SU-DHL-6 (cell line): ENCODE results near the gene AFAP1L1.
"Not testable (repeated sequence)": the region's sequence is repeated elsewhere in the genome, so short reads cannot be mapped to it uniquely, and the experiment has no call there.

Experiments
- H2AFZ ChIP-seq: fragments of 200-600 bp; sonication (generic); 2 replicates; pipeline ENCODE4 v1.6.1; 2014; ENCODE audit warnings: low read depth, mild to moderate bottlenecking, moderate library complexity, mixed read lengths, antibody characterized with exemption, low read length; ENCODE audit not compliant: severe bottlenecking
- H3F3A ChIP-seq: fragments of 200-600 bp; shearing (Covaris generic); 2 replicates; pipeline ENCODE4 v1.6.0; 2016; ENCODE audit warnings: antibody characterized with exemption, mild to moderate bottlenecking; ENCODE audit not compliant: insufficient read depth
- H3K27ac ChIP-seq: fragments of 200-600 bp; sonication (generic); 2 replicates; pipeline ENCODE4 v1.5.1; 2016; ENCODE audit warnings: low read depth, mild to moderate bottlenecking, low read length, moderate library complexity, mixed read lengths
- H3K27me3 ChIP-seq: fragments of 200-600 bp; sonication (generic), shearing (Covaris generic); 2 replicates; pipeline ENCODE4 v1.6.0; 2014; ENCODE audit warnings: mild to moderate bottlenecking, low read length
- H3K36me3 ChIP-seq: fragments of 200-600 bp; sonication (generic); 2 replicates; pipeline ENCODE4 v1.6.1; 2014; ENCODE audit warnings: mild to moderate bottlenecking, low read length, mixed read lengths
- H3K4me2 ChIP-seq: fragments of 300-600, 200-600 bp; shearing (Covaris generic), sonication (generic); 2 replicates; pipeline ENCODE4 v1.6.0; 2014; ENCODE audit warnings: low read length, low read depth, mild to moderate bottlenecking; ENCODE audit not compliant: poor library complexity, severe bottlenecking
- H3K4me3 ChIP-seq: fragments of 200-600 bp; sonication (generic); 2 replicates; pipeline ENCODE4 v1.5.1; 2014; ENCODE audit warnings: antibody characterized with exemption, low read length, mild to moderate bottlenecking, mixed read lengths; ENCODE audit not compliant: insufficient read depth, poor library complexity, severe bottlenecking
- H3K79me2 ChIP-seq: fragments of 200-600 bp; sonication (generic); 2 replicates; pipeline ENCODE4 v1.6.1; 2014; ENCODE audit warnings: mild to moderate bottlenecking, low read length, moderate library complexity; ENCODE audit not compliant: insufficient read depth
- H3K9ac ChIP-seq: fragments of 200-600 bp; sonication (generic); 2 replicates; pipeline ENCODE4 v1.7.0; 2014; ENCODE audit warnings: mild to moderate bottlenecking, low read length
- H3K9me2 ChIP-seq: fragments of 200-600 bp; sonication (generic); replicated peaks from 2 replicates; pipeline ENCODE4 v1.6.1; 2014; ENCODE audit warnings: low read length; ENCODE audit not compliant: insufficient read depth
- H3K9me3 ChIP-seq: fragments of 200-600 bp; sonication (generic); 2 replicates; pipeline ENCODE4 v1.6.1; 2014; ENCODE audit warnings: low read length, mixed read lengths; ENCODE audit not compliant: insufficient read depth
- H4K20me1 ChIP-seq: fragments of 200-600 bp; sonication (generic); 2 replicates; pipeline ENCODE4 v1.6.1; 2014; ENCODE audit warnings: low read depth, mild to moderate bottlenecking, antibody characterized with exemption, low read length, moderate library complexity, mixed read lengths
- EZH2phosphoT487 ChIP-seq: fragments of 200-600 bp; sonication (generic), shearing (Covaris generic); conservative IDR thresholded peaks from 2 replicates; pipeline ENCODE4 v1.6.1; 2018; ENCODE audit warnings: mild to moderate bottlenecking, antibody characterized with exemption, low read length, moderate library complexity, mixed read lengths
- TF ChIP-seq, protein P1 (sequence below): fragments of 200-600 bp; sonication (generic); IDR thresholded peaks from one replicate; pipeline ENCODE4 v1.5.1; 2017; ENCODE audit warnings: antibody characterized with exemption, mild to moderate bottlenecking, low read length, moderate library complexity; ENCODE audit not compliant: insufficient read depth, poor library complexity, severe bottlenecking

The AFAP1L1 gene

DNA sequence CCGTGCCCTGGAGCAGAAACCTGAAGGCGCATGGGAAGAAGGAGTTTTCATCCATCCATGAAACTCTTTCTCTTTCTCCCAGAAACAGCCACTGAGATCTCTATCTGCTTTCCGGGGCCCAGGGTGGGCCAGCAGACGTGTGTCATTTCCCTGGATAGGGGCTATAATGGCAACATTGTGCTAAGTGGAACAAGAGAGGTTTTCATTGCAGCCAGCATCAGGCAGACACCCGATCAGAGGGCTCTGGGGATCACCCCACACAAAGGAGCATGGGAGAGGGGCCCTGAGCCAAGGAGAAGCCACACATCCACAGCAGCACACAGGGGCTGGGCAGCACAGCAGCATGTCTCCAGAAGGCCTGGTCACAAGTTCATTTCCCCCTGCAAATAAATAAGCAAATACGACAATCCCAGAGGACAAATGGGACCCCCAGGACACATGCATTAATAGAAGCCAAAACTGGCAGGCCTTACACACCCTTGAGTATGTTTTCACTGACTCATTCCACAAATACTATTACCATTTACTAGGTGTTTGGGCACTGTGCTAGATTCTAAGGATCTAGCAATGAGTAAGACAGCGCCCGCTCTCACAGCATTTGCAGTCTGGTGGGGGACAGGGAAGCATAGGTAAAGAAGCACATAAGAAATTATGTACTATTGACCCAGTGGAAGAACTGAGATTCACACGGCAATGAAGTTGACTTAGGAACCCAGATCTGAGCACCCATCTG is 4.3 kb upstream of the AFAP1L1 start:
- Histone ChIP-seq H3K4me3 (no peak overlapping the region), H3K79me2 (no peaks in the 10 kb centered on the region), H3K27ac (no peak overlapping the region), H3F3A (no peaks in the 10 kb centered on the region), H3K27me3 (no peaks in the 10 kb centered on the region), H3K36me3 (no peaks in the 10 kb centered on the region), H3K9me3 (no peaks in the 10 kb centered on the region; the same call in 1 of the 2 replicates), H4K20me1 (no peaks in the 10 kb centered on the region), H3K9ac (no peak overlapping the region), H3K9me2 (no peaks in the 10 kb centered on the region), H2AFZ (no peak overlapping the region), H3K4me2 (no peak overlapping the region)
- TF ChIP-seq, protein P1, sequence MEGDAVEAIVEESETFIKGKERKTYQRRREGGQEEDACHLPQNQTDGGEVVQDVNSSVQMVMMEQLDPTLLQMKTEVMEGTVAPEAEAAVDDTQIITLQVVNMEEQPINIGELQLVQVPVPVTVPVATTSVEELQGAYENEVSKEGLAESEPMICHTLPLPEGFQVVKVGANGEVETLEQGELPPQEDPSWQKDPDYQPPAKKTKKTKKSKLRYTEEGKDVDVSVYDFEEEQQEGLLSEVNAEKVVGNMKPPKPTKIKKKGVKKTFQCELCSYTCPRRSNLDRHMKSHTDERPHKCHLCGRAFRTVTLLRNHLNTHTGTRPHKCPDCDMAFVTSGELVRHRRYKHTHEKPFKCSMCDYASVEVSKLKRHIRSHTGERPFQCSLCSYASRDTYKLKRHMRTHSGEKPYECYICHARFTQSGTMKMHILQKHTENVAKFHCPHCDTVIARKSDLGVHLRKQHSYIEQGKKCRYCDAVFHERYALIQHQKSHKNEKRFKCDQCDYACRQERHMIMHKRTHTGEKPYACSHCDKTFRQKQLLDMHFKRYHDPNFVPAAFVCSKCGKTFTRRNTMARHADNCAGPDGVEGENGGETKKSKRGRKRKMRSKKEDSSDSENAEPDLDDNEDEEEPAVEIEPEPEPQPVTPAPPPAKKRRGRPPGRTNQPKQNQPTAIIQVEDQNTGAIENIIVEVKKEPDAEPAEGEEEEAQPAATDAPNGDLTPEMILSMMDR = no peak
- no peak for TF ChIP-seq EZH2phosphoT487

GRCh38 chr5:149268928-149269557 is 2.6 kb upstream of the AFAP1L1 start:
- H3K4me3 ChIP-seq = no peak overlapping the region
- H3K9me3 ChIP-seq = no peaks in the 10 kb centered on the region; the same call in 1 of the 2 replicates
- no peaks in the 10 kb centered on the region for H3K27me3 ChIP-seq
- H3K36me3 ChIP-seq = no peaks in the 10 kb centered on the region
- H3F3A ChIP-seq = no peaks in the 10 kb centered on the region
- H4K20me1 ChIP-seq = no peaks in the 10 kb centered on the region
- no peaks in the 10 kb centered on the region for H3K79me2 ChIP-seq
- no peak overlapping the region for H3K9ac ChIP-seq
- H3K27ac ChIP-seq = no peak overlapping the region
- no peak overlapping the region for H2AFZ ChIP-seq
- no peak overlapping the region for H3K4me2 ChIP-seq
- H3K9me2 ChIP-seq = no peaks in the 10 kb centered on the region
- TF ChIP-seq, protein P1 = peak; percentile 44
- TF ChIP-seq EZH2phosphoT487 = no peak

GRCh38 chr5:149271195-149271715 is 404 bp upstream of the AFAP1L1 start:
- no peak overlapping the region for H3K9ac ChIP-seq
- H3K9me2 ChIP-seq = no peaks in the 10 kb centered on the region
- H4K20me1 ChIP-seq = no peaks in the 10 kb centered on the region
- H2AFZ ChIP-seq = no peak overlapping the region
- TF ChIP-seq, protein P1 = no peak
- H3K4me3 ChIP-seq = no peak overlapping the region
- no peak overlapping the region for H3K4me2 ChIP-seq
- H3K27ac ChIP-seq = no peak overlapping the region
- H3K9me3 ChIP-seq = no peaks in the 10 kb centered on the region; the same call in 1 of the 2 replicates
- no peaks in the 10 kb centered on the region for H3F3A ChIP-seq
- no peaks in the 10 kb centered on the region for H3K79me2 ChIP-seq
- no peaks in the 10 kb centered on the region for H3K36me3 ChIP-seq
- no peaks in the 10 kb centered on the region for H3K27me3 ChIP-seq

DNA sequence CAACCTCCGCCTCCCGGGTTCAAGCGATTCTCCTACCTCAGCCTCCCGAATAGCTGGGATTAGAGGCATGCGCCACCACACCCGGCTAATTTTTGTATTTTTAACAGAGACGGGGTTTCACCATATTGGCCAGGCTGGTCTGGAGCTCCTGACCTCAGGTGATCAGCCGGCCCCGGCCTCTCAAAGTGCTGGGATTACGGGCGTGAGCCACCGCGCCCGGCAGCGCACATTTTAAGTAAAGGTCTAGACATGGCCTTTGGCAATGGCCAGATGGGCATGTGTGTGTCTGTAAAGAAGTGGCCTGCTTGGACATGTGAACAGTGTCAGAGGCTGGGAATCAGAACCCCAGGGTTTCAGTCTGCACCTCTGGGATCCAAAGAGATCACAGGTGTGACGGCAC is 1.1 kb downstream of the AFAP1L1 start:
- H2AFZ ChIP-seq, H3K27me3 ChIP-seq, H3K36me3 ChIP-seq, H3F3A ChIP-seq, H3K4me2 ChIP-seq, H3K9me3 ChIP-seq, H3K79me2 ChIP-seq, H4K20me1 ChIP-seq, H3K9ac ChIP-seq, H3K4me3 ChIP-seq, H3K27ac ChIP-seq, H3K9me2 ChIP-seq: not testable (repeated sequence)
